Measurements from ENCODE around the gene ARHGAP15. TPM values are rescaled to one million over a fixed set of nuclear protein-coding genes. Genes with fewer than 3 reads are reported as not detected.

ARHGAP15 gene
- total and polyA plus RNA-seq, 4 donors: 3.8 to 17.9 (median 13.2) TPM

Small RNAs within 50 kb of the gene (small RNA-seq; reads per million reads assigned to genes)
- not detected for gene MTND4LP12

All from liver (tissue), 5 donors.